Calu3 (cell line): ENCODE data around the gene ESYT3. TPM values are rescaled to one million over a fixed set of nuclear protein-coding genes. Genes with fewer than 3 reads are reported as not detected.

Source experiments
- BruUV-seq: library from RNA; stranded (reverse); fragments of 400-500 nt; replicated peaks from 2 replicates; lab custom pipeline; 2021; lab: Mats Ljungman, UMichigan
- CTCF ChIA-PET: fragments of 300-600 bp; sonication (Branson Sonifier 250); formaldehyde crosslinking; loops from one replicate; lab custom pipeline; 2022; ENCODE audit warnings: antibody characterized with exemption; lab: Charles Lee
- DNase-seq: peaks from one replicate; pipeline ENCODE4 v3.0.0; 2022
- H3K27ac Mint-ChIP-seq: one replicate; pipeline ENCODE4 v1.8.0; 2022; ENCODE audit warnings: mixed read lengths; ENCODE audit not compliant: unreplicated experiment
- H3K27me3 Mint-ChIP-seq: one replicate; pipeline ENCODE4 v1.8.0; 2022; ENCODE audit warnings: mixed read lengths; ENCODE audit not compliant: unreplicated experiment
- H3K36me3 Mint-ChIP-seq: one replicate; pipeline ENCODE4 v1.8.0; 2022; ENCODE audit warnings: mild to moderate bottlenecking, moderate library complexity, mixed read lengths; ENCODE audit not compliant: insufficient read depth, unreplicated experiment
- H3K4me1 Mint-ChIP-seq: one replicate; pipeline ENCODE4 v1.8.0; 2022; ENCODE audit warnings: mild to moderate bottlenecking, low read depth, mixed read lengths; ENCODE audit not compliant: unreplicated experiment
- H3K4me3 Mint-ChIP-seq: one replicate; pipeline ENCODE4 v1.8.0; 2022; ENCODE audit warnings: mild to moderate bottlenecking, low read depth, moderate library complexity, mixed read lengths; ENCODE audit not compliant: unreplicated experiment
- H3K9me3 Mint-ChIP-seq: one replicate; pipeline ENCODE4 v1.8.0; 2022; ENCODE audit warnings: low read depth, mixed read lengths; ENCODE audit not compliant: unreplicated experiment
- CTCF ChIP-seq: fragments of 200-600 bp; IDR thresholded peaks from one replicate; pipeline ENCODE4 v1.8.0; 2022; ENCODE audit warnings: antibody characterized with exemption; ENCODE audit not compliant: unreplicated experiment
- intact Hi-C: fragments of 100-400 bp; cut with micrococcal nuclease; formaldehyde crosslinking; loops from one replicate; pipeline ENCODE4 v1.10.0; 2022; ENCODE audit not compliant: unreplicated experiment
- total RNA-seq: library from RNA; stranded (reverse); gene quantifications from 2 replicates; pipeline ENCODE4 v1.2.3, GENCODE V29; 2022

Gene ESYT3
- total RNA-seq, 1 experiment from 2014 or later, result 3.5 TPM

- DNase-seq, result no peak
- Mint-ChIP-seq H3K4me1 (no peaks in the 10 kb centered on the region), H3K9me3 (no peaks in the 10 kb centered on the region), H3K27ac (no peak overlapping the region), H3K27me3 (no peaks in the 10 kb centered on the region), H3K4me3 (no peak overlapping the region), H3K36me3 (no peaks in the 10 kb centered on the region)
- intact Hi-C loops, result no loop called here
- CTCF ChIA-PET, result no interaction called here
- BruUV-seq, result no TSS peak
- no peak for TF ChIP-seq CTCF
Observed at GRCh38 chr3:138455801-138456716, 21.6 kb downstream of the ESYT3 start.

- Mint-ChIP-seq H3K27me3 (no peaks in the 10 kb centered on the region), H3K4me1 (no peaks in the 10 kb centered on the region), H3K9me3 (no peaks in the 10 kb centered on the region), H3K4me3 (no peak overlapping the region), H3K36me3 (no peaks in the 10 kb centered on the region), H3K27ac (no peak overlapping the region)
- BruUV-seq, result no TSS peak
- TF ChIP-seq CTCF, result no peak
- DNase-seq, result no peak
- intact Hi-C loops, result no loop called here
- CTCF ChIA-PET, result interaction anchor here (0.8 kb wide), 1 partner anchor 39 kb away, joined by 3 read pairs; no protein-coding TSS in a partner anchor
Observed at GRCh38 chr3:138456961-138457862, 22.8 kb downstream of the ESYT3 start.

DNA sequence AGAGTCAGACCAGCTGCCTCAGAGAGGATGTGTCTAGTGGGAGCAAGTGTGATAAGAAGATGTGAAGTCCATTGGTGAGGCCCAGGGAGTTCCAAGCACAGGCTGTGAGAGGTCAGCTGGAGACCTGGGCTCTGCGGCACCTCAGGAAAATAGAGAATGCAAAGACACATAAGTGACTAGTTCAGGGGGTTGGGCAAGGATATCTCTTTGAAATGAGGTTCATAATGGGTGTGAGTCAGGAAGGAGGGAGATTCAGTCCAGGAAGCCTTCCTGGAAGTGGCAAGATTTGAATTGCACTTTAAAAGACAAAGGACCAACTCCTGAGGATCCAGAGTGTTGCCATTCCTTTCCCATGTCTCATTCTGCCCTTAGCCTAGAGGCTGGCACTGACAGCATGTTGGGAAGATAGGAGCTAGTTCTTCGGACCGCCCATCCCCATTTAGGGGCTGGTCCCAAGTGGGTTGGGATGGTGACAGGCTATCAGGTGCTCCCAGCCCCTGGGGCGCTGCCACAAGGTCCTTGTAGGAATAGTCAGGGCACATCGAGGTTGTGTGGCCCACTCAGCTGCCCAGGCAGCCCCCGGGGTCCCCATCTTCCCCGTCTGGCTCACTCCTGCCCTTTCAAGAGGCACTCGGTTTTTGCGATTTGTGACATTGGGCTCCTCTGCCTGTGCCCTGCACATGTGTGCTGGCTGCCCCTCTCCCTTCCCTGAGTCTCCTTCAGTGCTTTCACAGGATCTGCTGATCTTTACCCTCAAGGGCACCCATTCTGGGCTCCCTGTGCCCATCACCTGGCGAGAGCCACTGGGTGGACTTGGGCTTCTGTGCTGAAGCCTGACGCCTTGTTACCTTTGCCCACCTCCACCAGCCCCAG is 23.7 kb downstream of the ESYT3 start:
- CTCF ChIA-PET, result interaction anchor here (0.8 kb wide), 1 partner anchor 40 kb away, joined by 3 read pairs; no protein-coding TSS in a partner anchor
- H3K4me1 Mint-ChIP-seq, result no peaks in the 10 kb centered on the region
- no peak overlapping the region for H3K27ac Mint-ChIP-seq
- intact Hi-C loops, result no loop called here
- no peaks in the 10 kb centered on the region for H3K27me3 Mint-ChIP-seq
- H3K9me3 Mint-ChIP-seq, result no peaks in the 10 kb centered on the region
- BruUV-seq, result no TSS peak
- no peak for DNase-seq
- no peak overlapping the region for H3K4me3 Mint-ChIP-seq
- no peaks in the 10 kb centered on the region for H3K36me3 Mint-ChIP-seq
- no peak for TF ChIP-seq CTCF
